GM12874 (cell line): ENCODE results near the gene BAZ1B.

Source experiments
- CTCF ChIP-seq: IDR thresholded peaks from 2 replicates; pipeline ENCODE4 v1.5.1; 2011; ENCODE audit warnings: low read depth, mild to moderate bottlenecking, control low read depth, low read length, moderate library complexity; ENCODE audit not compliant: insufficient read depth

Gene BAZ1B

DNA sequence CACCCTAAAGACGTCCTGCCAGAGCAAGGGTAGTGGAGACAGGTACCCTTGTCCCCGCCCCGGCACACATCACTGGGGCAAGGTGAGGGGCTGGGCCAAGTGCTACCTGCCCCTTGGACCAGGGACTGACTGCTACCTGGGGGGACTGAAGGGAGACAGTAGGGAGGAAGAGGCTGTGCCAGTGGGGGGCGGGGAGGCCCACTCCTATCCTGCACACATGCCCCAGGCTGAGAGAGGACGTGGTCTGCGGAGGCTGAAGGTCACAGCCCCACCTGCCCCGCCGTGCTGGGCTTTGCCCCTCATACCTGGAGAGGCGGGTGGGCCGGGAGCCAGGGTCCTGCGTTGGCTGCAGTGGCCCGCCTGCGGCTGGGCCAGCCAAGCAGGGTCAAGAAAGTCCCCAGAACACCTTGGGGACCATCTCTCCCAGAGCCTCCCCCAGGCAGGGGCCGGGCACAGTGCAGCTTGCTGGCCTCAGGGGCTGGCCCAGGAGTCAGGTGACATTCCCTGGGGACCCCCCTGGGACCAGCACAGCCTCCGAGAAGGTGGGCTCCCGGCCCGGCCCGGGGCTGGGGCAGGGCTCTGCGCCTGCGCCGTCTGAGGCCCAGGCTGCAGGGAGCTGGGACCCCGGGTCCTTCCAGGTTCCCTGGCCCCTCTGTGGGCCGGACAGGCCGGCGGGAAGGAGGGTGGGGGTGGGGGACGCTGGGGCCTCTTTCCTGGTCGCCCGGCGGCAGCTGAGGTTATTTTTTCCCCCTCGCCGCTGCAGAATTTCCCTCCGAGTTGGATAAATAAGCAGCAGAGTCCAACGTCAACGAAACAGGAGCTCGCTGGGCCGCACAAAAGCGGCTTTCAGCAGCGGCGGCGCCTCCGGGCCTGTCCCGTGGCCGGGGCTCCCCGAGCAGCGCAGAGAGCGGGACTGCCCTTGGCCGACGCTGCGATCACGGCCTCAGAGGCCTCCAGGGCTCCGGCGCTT, 98.3 kb downstream of the BAZ1B start:
- no peak for TF ChIP-seq CTCF

GRCh38 chr7:73418113-73418703, 103.9 kb downstream of the BAZ1B start:
- no peak for TF ChIP-seq CTCF

GRCh38 chr7:73397521-73398281, 124.4 kb downstream of the BAZ1B start:
- TF ChIP-seq CTCF: no peak

DNA sequence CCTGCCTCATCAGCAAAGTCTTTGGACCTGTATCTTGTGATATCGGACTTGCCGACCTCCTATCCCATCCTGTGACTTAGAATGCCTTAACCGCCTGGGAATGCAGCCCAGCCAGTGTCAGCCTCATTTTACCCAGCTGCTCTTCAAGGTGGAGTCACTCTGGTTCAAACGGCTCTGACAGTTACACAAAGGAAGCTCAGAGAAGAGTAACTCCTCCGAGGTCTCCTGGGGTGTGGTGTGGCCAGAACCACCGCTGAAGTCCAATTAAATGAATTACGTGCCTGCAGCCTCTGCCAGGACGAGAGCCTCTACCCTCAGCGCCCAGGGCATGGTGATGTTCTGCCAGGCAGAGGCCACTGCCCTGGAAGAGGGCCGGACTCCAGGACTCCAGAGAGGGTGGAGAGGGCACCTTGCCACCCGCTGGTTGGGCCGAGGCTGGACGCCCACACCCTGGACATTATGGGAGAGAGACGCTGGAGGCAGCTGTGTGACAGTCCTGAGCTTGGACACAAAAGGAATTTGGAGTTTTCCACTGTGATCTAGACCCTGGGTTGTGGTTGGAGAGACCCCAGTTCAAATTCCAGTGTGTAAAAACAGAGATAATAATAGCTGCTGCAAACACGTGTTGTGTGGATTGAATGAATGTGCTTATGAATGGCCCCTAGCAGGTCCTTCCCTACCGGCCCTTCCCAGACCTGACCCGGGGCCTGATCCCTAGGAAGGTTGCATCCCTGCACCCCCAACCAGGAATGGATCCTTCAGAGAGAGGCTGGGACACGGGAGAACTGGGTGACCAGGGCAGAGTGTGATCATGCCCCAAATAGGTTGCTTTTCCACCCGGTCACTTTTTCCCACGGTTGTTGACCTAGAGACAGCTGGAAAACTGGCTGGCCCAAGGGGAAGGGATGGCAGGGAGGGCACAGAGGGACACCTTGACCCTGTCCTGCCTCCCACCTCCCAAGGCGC, 126.3 kb downstream of the BAZ1B start:
- no peak for TF ChIP-seq CTCF

GRCh38 chr7:73394422-73394821, 127.7 kb downstream of the BAZ1B start:
- TF ChIP-seq CTCF: no peak

- TF ChIP-seq CTCF: no peak
Observed at GRCh38 chr7:73391396-73391795, 130.7 kb downstream of the BAZ1B start.
